Natural killer cell (primary cell): ENCODE data around the gene CCDC69. TPM values are rescaled to one million over a fixed set of nuclear protein-coding genes. Genes with fewer than 3 reads are reported as not detected.

Experiments used
- ATAC-seq, 3 donors: fragments of 150-1000 bp in 2 of 3; fragments of 200-7000 bp in 1 of 3; cut with Tn5 transposase; 1 replicate in 1 of 3; 2 replicates in 2 of 3; pipeline ENCODE4 v1.10.0; 2021; ENCODE audit warnings: mild to moderate bottlenecking in 2 of 3, moderate library complexity in 2 of 3
- DNase-seq, 2 donors: peaks; one replicate each; pipeline versions ENCODE4 v3.0.0 to v3.0.0-alpha.2; 2013 to 2021; ENCODE audit warnings: mixed read lengths in 1 of 2
- H3K27ac ChIP-seq: one replicate; pipeline ENCODE4 v1.5.1; 2013; ENCODE audit warnings: mild to moderate bottlenecking, low read length
- H3K27me3 ChIP-seq: one replicate; pipeline ENCODE4 v1.6.1; 2013; ENCODE audit warnings: low read length; ENCODE audit not compliant: control insufficient read depth, insufficient read depth
- H3K36me3 ChIP-seq: one replicate; pipeline ENCODE4 v1.6.1; 2013; ENCODE audit warnings: low read length; ENCODE audit not compliant: control insufficient read depth, insufficient read depth
- H3K4me1 ChIP-seq: one replicate; pipeline ENCODE4 v1.6.1; 2013; ENCODE audit warnings: low read length; ENCODE audit not compliant: control insufficient read depth, insufficient read depth
- H3K4me3 ChIP-seq: one replicate; pipeline ENCODE4 v1.5.1; 2013; ENCODE audit warnings: low read length
- H3K9me3 ChIP-seq: one replicate; pipeline ENCODE4 v1.6.1; 2013; ENCODE audit warnings: low read length; ENCODE audit not compliant: control insufficient read depth, insufficient read depth
- H3K27ac Mint-ChIP-seq, 2 donors: one replicate each; pipeline ENCODE4 v1.8.0; 2022; ENCODE audit warnings: mild to moderate bottlenecking in 2 of 2, mixed read lengths in 2 of 2, moderate library complexity in 1 of 2
- H3K27me3 Mint-ChIP-seq, 2 donors: one replicate each; pipeline ENCODE4 v1.8.0; 2022; ENCODE audit warnings: low read depth in 2 of 2, mixed read lengths in 2 of 2
- H3K36me3 Mint-ChIP-seq: one replicate; pipeline ENCODE4 v1.8.0; 2022; ENCODE audit warnings: mixed read lengths
- H3K4me1 Mint-ChIP-seq, 2 donors: one replicate each; pipeline ENCODE4 v1.8.0; 2022; ENCODE audit warnings: mixed read lengths in 2 of 2
- H3K4me3 Mint-ChIP-seq: one replicate; pipeline ENCODE4 v1.8.0; 2022; ENCODE audit warnings: mild to moderate bottlenecking, moderate library complexity, mixed read lengths
- H3K9me3 Mint-ChIP-seq, 2 donors: one replicate each; pipeline ENCODE4 v1.8.0; 2022; ENCODE audit warnings: mixed read lengths in 2 of 2
- WGBS: methylation state at CpG from one replicate; pipeline ENCODE4 v1.1.7; 2013; ENCODE audit warnings: missing lambda C conversion rate; ENCODE audit not compliant: insufficient coverage; 5-methylcytosine and 5-hydroxymethylcytosine counted together
- intact Hi-C: fragments of 100-400 bp; cut with micrococcal nuclease; formaldehyde crosslinking; loops from one replicate; pipeline ENCODE4 v1.14.2; 2022
- total RNA-seq, 4 donors: library from RNA; stranded (reverse); fragments of 120-200 nt in 1 of 4; gene quantifications; one replicate each; pipeline versions ENCODE4 v1.2.3 to v1.2.4, GENCODE V29; 2013 to 2022
- TF ChIP-seq, protein P1 (sequence below): fragments of 200-600 bp; IDR thresholded peaks from one replicate; pipeline ENCODE4 v1.8.0; 2022; ENCODE audit warnings: antibody characterized with exemption

Gene CCDC69
- total RNA-seq, 3 donors from 2014 or later (not counting 1 experiment from before 2014, with no cell fraction given) = 181 to 227 (median 204) TPM

DNA sequence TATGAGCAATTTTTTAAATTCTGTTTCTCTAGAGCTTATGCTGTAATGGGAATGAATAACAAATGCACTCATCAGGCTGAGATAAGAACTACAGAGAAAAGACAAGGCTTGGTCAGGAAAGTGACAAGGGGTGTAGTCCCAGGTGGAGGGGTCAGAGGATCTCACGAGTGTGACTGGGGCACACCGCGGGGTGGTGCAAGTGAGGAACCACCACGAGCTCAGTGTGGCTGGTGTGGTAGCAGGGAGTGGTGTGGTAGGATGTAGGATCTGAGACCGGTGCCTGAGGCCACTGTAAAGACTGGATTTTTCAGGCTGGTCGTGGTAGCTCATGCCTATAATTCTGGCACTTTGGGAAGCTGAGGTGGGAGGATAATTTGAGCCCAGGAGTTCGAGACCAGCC, 75.3 kb downstream of the CCDC69 start:
- peak; percentile 33 to 73 (median 54) for ATAC-seq
- H3K27me3 ChIP-seq = no peaks in the 10 kb centered on the region
- H3K4me1 ChIP-seq = peaks cover 98% of the 10 kb centered on the region
- H3K9me3 ChIP-seq = no peaks in the 10 kb centered on the region
- H3K4me3 ChIP-seq = no peak overlapping the region
- H3K27ac Mint-ChIP-seq = peak overlapping the region; percentile 80 to 95
- TF ChIP-seq, protein P1, sequence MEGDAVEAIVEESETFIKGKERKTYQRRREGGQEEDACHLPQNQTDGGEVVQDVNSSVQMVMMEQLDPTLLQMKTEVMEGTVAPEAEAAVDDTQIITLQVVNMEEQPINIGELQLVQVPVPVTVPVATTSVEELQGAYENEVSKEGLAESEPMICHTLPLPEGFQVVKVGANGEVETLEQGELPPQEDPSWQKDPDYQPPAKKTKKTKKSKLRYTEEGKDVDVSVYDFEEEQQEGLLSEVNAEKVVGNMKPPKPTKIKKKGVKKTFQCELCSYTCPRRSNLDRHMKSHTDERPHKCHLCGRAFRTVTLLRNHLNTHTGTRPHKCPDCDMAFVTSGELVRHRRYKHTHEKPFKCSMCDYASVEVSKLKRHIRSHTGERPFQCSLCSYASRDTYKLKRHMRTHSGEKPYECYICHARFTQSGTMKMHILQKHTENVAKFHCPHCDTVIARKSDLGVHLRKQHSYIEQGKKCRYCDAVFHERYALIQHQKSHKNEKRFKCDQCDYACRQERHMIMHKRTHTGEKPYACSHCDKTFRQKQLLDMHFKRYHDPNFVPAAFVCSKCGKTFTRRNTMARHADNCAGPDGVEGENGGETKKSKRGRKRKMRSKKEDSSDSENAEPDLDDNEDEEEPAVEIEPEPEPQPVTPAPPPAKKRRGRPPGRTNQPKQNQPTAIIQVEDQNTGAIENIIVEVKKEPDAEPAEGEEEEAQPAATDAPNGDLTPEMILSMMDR = no peak
- H3K36me3 ChIP-seq = peaks cover 41% of the 10 kb centered on the region
- no peaks in the 10 kb centered on the region for H3K27me3 Mint-ChIP-seq
- peak overlapping the region; percentile 39 for H3K27ac ChIP-seq
- H3K36me3 Mint-ChIP-seq = no peaks in the 10 kb centered on the region
- intact Hi-C loops = no loop called here
- peaks cover 90 to 99% of the 10 kb centered on the region in 2 donors for H3K4me1 Mint-ChIP-seq
- peak; percentile 23 to 59 for DNase-seq
- H3K9me3 Mint-ChIP-seq = no peaks in the 10 kb centered on the region
- WGBS = 28% methylated on average over 7 of the region's 7 CpGs
- peak overlapping the region; percentile 87 for H3K4me3 Mint-ChIP-seq

DNA sequence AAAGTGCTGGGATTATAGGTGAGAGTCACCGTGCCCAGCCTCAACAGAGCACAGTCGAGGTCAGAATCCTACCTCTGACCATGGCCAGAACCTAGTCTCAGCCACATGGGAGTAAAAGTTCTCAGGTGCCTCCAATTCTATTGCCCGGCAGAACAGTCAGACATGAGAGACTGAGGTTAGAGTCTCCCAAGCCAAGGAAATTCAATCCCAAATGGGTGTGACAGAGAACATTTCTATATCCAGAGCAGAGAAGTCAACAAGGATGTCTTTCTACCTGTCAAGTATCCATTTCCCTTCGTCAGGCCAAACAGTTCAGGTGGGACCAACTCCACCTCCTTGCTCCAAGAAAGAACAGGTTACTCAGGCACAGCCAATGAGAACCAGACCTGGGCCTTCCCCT, 76.9 kb downstream of the CCDC69 start:
- H3K36me3 Mint-ChIP-seq = no peaks in the 10 kb centered on the region
- H3K27me3 ChIP-seq = no peaks in the 10 kb centered on the region
- no peaks in the 10 kb centered on the region for H3K9me3 ChIP-seq
- 97% methylated on average over 4 of the region's 4 CpGs for WGBS
- intact Hi-C loops = no loop called here
- no peak overlapping the region for H3K4me3 ChIP-seq
- H3K9me3 Mint-ChIP-seq = no peaks in the 10 kb centered on the region
- no peak overlapping the region for H3K27ac ChIP-seq
- peaks cover 100% of the 10 kb centered on the region for H3K4me1 ChIP-seq
- peak overlapping the region; percentile 80 to 95 for H3K27ac Mint-ChIP-seq
- peak overlapping the region; percentile 35 for H3K4me3 Mint-ChIP-seq
- DNase-seq (no peak), ATAC-seq (no peak)
- TF ChIP-seq, protein P1 = no peak
- H3K27me3 Mint-ChIP-seq = no peaks in the 10 kb centered on the region
- peaks cover 49% of the 10 kb centered on the region for H3K36me3 ChIP-seq
- H3K4me1 Mint-ChIP-seq = peaks cover 90 to 100% of the 10 kb centered on the region in 2 donors

DNA sequence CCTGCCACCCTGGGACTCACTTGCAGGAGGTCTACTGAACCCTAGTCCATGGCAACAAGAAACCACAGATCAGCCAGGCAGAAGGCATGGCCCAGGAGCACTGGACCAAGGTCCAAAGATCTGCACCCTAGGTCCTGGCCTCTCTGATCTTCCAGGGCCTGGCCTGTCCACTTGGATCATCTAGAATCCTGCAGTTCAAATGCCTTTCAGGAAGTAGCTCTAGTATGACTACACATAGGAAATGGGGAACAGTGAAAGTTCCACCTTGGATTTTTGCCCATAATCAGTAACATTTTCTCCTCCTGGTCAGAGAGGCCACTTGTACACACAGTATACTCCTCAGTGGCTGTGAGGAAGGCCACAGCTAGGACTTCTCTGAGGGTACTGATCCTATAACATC, 77.8 kb downstream of the CCDC69 start:
- Mint-ChIP-seq H3K27me3 (no peaks in the 10 kb centered on the region), H3K4me1 (peaks cover 90 to 100% of the 10 kb centered on the region in 2 donors), H3K36me3 (no peaks in the 10 kb centered on the region), H3K27ac (peak overlapping the region; percentile 80 to 95), H3K9me3 (no peaks in the 10 kb centered on the region), H3K4me3 (peak overlapping the region; percentile 75)
- TF ChIP-seq, protein P1 = no peak
- Histone ChIP-seq H3K27ac (peak overlapping the region; percentile 16), H3K4me1 (peaks cover 100% of the 10 kb centered on the region), H3K9me3 (no peaks in the 10 kb centered on the region), H3K4me3 (no peak overlapping the region), H3K36me3 (peaks cover 55% of the 10 kb centered on the region), H3K27me3 (no peaks in the 10 kb centered on the region)
- intact Hi-C loops = no loop called here
- ATAC-seq (no peak), DNase-seq (no peak)

DNA sequence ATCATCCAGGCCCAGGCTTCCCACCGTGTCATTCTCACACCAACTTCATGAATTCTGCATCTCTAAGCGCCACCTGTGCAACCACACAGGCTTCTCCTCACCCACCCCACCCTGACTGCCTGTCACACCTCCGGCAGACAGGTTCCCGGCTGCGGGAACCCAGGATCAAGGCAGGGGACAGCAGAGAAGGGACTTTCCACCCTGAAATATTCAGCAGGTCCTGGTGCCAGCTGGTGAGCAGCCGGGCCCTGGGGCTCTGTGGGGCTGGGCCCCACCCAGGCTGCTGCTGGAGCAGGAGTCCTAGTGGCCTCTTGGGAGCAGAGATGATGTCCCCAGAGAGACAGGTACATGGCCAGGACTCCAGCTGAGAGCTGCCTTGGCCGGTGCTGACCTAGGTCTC, 79.0 kb downstream of the CCDC69 start:
- peak overlapping the region; percentile 80 to 95 for H3K27ac Mint-ChIP-seq
- 70% methylated on average over 7 of the region's 7 CpGs for WGBS
- H3K4me1 Mint-ChIP-seq = peaks cover 85 to 100% of the 10 kb centered on the region in 2 donors
- intact Hi-C loops = no loop called here
- no peak for ATAC-seq
- no peak overlapping the region for H3K27ac ChIP-seq
- H3K9me3 ChIP-seq = no peaks in the 10 kb centered on the region
- H3K9me3 Mint-ChIP-seq = no peaks in the 10 kb centered on the region
- H3K27me3 Mint-ChIP-seq = no peaks in the 10 kb centered on the region
- H3K36me3 Mint-ChIP-seq = no peaks in the 10 kb centered on the region
- TF ChIP-seq, protein P1 = no peak
- H3K36me3 ChIP-seq = peaks cover 63% of the 10 kb centered on the region
- H3K4me3 Mint-ChIP-seq = no peak overlapping the region
- H3K4me3 ChIP-seq = no peak overlapping the region
- DNase-seq = no peak
- peaks cover 100% of the 10 kb centered on the region for H3K4me1 ChIP-seq
- H3K27me3 ChIP-seq = no peaks in the 10 kb centered on the region
